CD4-positive, CD25-positive, alpha-beta regulatory T cell (primary cell): Measurements from ENCODE around the gene SLC25A29. TPM values are rescaled to one million over a fixed set of nuclear protein-coding genes. Genes with fewer than 3 reads are reported as not detected.
"Not testable (repeated sequence)": the region's sequence is repeated elsewhere in the genome, so short reads cannot be mapped to it uniquely, and the experiment has no call there.

Source experiments
- ATAC-seq, 2 donors: fragments of 150-1000 bp; cut with Tn5 transposase; one replicate each; pipeline ENCODE4 v1.10.0; 2021; ENCODE audit warnings: low read depth in 2 of 2, moderate number of reproducible peaks in 2 of 2, moderate library complexity in 1 of 2
- DNase-seq, 3 donors: peaks; one replicate each; pipeline versions ENCODE4 v3.0.0 to v3.0.0-alpha.2; 2012 to 2022; ENCODE audit warnings: mixed read lengths in 1 of 3
- H3K27ac ChIP-seq: one replicate; pipeline ENCODE4 v1.7.0; 2013; ENCODE audit warnings: mild to moderate bottlenecking, low read length; ENCODE audit not compliant: insufficient read depth, poor library complexity, severe bottlenecking
- H3K27me3 ChIP-seq: one replicate; pipeline ENCODE4 v1.7.0; 2013; ENCODE audit warnings: low read length; ENCODE audit not compliant: control insufficient read depth, insufficient read depth
- H3K36me3 ChIP-seq: one replicate; pipeline ENCODE4 v1.7.0; 2013; ENCODE audit warnings: mild to moderate bottlenecking, low read length, moderate library complexity; ENCODE audit not compliant: control insufficient read depth, insufficient read depth
- H3K4me1 ChIP-seq: 2 replicates; pipeline ENCODE4 v1.7.0; 2013; ENCODE audit warnings: mild to moderate bottlenecking, low read length; ENCODE audit not compliant: insufficient read depth, control insufficient read depth, poor library complexity, severe bottlenecking
- H3K4me3 ChIP-seq: one replicate; pipeline ENCODE4 v1.7.0; 2013; ENCODE audit warnings: low read depth, mild to moderate bottlenecking, low read length, moderate library complexity
- H3K9me3 ChIP-seq, 2 experiments: 1 replicate in 1 of 2; 2 replicates in 1 of 2; pipeline ENCODE4 v1.7.0; 2013; ENCODE audit warnings: low read length in 2 of 2, mild to moderate bottlenecking in 1 of 2, moderate library complexity in 1 of 2; ENCODE audit not compliant: control insufficient read depth in 2 of 2
- H3K27ac Mint-ChIP-seq, 3 donors: one replicate each; pipeline ENCODE4 v1.8.0; 2020 to 2022; ENCODE audit warnings: mild to moderate bottlenecking in 3 of 3, mixed read lengths in 3 of 3, moderate library complexity in 2 of 3
- H3K27me3 Mint-ChIP-seq: one replicate; pipeline ENCODE4 v1.8.0; 2022; ENCODE audit warnings: mild to moderate bottlenecking, mixed read lengths
- H3K36me3 Mint-ChIP-seq: one replicate; pipeline ENCODE4 v1.8.0; 2020; ENCODE audit warnings: mixed read lengths
- H3K4me1 Mint-ChIP-seq, 4 donors: one replicate each; pipeline ENCODE4 v1.8.0; 2020 to 2022; ENCODE audit warnings: mixed read lengths in 4 of 4, mild to moderate bottlenecking in 1 of 4
- H3K4me3 Mint-ChIP-seq, 4 donors: one replicate each; pipeline ENCODE4 v1.8.0; 2020 to 2022; ENCODE audit warnings: mild to moderate bottlenecking in 4 of 4, mixed read lengths in 4 of 4, moderate library complexity in 3 of 4
- H3K9me3 Mint-ChIP-seq, 7 donors: one replicate each; pipeline ENCODE4 v1.8.0; 2020 to 2022; ENCODE audit warnings: mixed read lengths in 7 of 7, mild to moderate bottlenecking in 3 of 7, moderate library complexity in 2 of 7
- polyA plus RNA-seq, 4 donors: library from polyadenylated mRNA; unstranded; fragments of 300-500 nt; fragmentation: Illumina TruSeq; gene quantifications; one replicate each; pipeline ENCODE4 v1.2.3, GENCODE V29; 2021
- total RNA-seq: library from RNA; stranded (reverse); gene quantifications from one replicate; pipeline ENCODE4 v1.2.3, GENCODE V29; 2022

Gene SLC25A29
- total and polyA plus RNA-seq, 5 donors from 2014 or later, result 0.69 to 7.9 (median 2.3) TPM

GRCh38 chr14:100345711-100346110, 39.5 kb upstream of the SLC25A29 start:
- no peak for DNase-seq
- H3K27me3 ChIP-seq, result no peaks in the 10 kb centered on the region
- Mint-ChIP-seq H3K36me3 (peaks cover 37% of the 10 kb centered on the region), H3K27ac (no peak overlapping the region), H3K9me3 (no peaks in the 10 kb centered on the region), H3K4me3 (peak overlapping the region in 1 of 4 donors; percentile 48), H3K27me3 (no peaks in the 10 kb centered on the region), H3K4me1 (peaks cover 0 to 3% (median under 1%) of the 10 kb centered on the region in 4 donors)
- H3K4me1 ChIP-seq, result no peaks in the 10 kb centered on the region
- ATAC-seq, result no peak
- no peak overlapping the region for H3K27ac ChIP-seq
- H3K4me3 ChIP-seq, result no peak overlapping the region
- no peaks in the 10 kb centered on the region for H3K9me3 ChIP-seq
- H3K36me3 ChIP-seq, result peaks cover 41% of the 10 kb centered on the region

GRCh38 chr14:100344657-100345056, 38.4 kb upstream of the SLC25A29 start:
- ATAC-seq, H3K27me3 Mint-ChIP-seq, H3K4me1 Mint-ChIP-seq, DNase-seq, H3K27ac ChIP-seq, H3K9me3 Mint-ChIP-seq, H3K4me3 Mint-ChIP-seq, H3K27me3 ChIP-seq, H3K4me1 ChIP-seq, H3K4me3 ChIP-seq, H3K9me3 ChIP-seq, H3K27ac Mint-ChIP-seq: not testable (repeated sequence)
- H3K36me3 Mint-ChIP-seq, result peaks cover 43% of the 10 kb centered on the region
- peaks cover 43% of the 10 kb centered on the region for H3K36me3 ChIP-seq

GRCh38 chr14:100342826-100343225, 36.6 kb upstream of the SLC25A29 start:
- H3K4me3 Mint-ChIP-seq, H3K4me3 ChIP-seq, H3K27ac ChIP-seq, H3K27me3 ChIP-seq, H3K27me3 Mint-ChIP-seq, DNase-seq, H3K9me3 Mint-ChIP-seq, H3K9me3 ChIP-seq, H3K4me1 ChIP-seq, H3K4me1 Mint-ChIP-seq, ATAC-seq: not testable (repeated sequence)
- H3K36me3 Mint-ChIP-seq, result peaks cover 37% of the 10 kb centered on the region
- H3K36me3 ChIP-seq, result peaks cover 29% of the 10 kb centered on the region
- H3K27ac Mint-ChIP-seq, result peak overlapping the region in 2 of 3 donors; percentile 7 to 33

GRCh38 chr14:100342195-100342594, 36.0 kb upstream of the SLC25A29 start:
- no peak for ATAC-seq
- Histone ChIP-seq H3K4me1 (no peaks in the 10 kb centered on the region), H3K27me3 (no peaks in the 10 kb centered on the region), H3K27ac (no peak overlapping the region), H3K9me3 (no peaks in the 10 kb centered on the region), H3K36me3 (peaks cover 29% of the 10 kb centered on the region), H3K4me3 (no peak overlapping the region)
- DNase-seq, result no peak
- H3K4me1 Mint-ChIP-seq, result peaks cover 0 to 4% (median 2%) of the 10 kb centered on the region in 4 donors
- peaks cover 40% of the 10 kb centered on the region for H3K36me3 Mint-ChIP-seq
- H3K27ac Mint-ChIP-seq, result peak overlapping the region in 1 of 3 donors; percentile 47
- no peaks in the 10 kb centered on the region for H3K27me3 Mint-ChIP-seq
- H3K9me3 Mint-ChIP-seq, result no peaks in the 10 kb centered on the region
- peak overlapping the region in 1 of 4 donors; percentile 43 for H3K4me3 Mint-ChIP-seq

- Mint-ChIP-seq H3K27me3 (no peaks in the 10 kb centered on the region), H3K4me3 (no peak overlapping the region), H3K4me1 (peaks cover 0 to 6% (median 4%) of the 10 kb centered on the region in 4 donors), H3K9me3 (no peaks in the 10 kb centered on the region), H3K27ac (peak overlapping the region in 1 of 3 donors; percentile 38), H3K36me3 (peaks cover 40% of the 10 kb centered on the region)
- Histone ChIP-seq H3K4me1 (no peaks in the 10 kb centered on the region), H3K27me3 (no peaks in the 10 kb centered on the region), H3K27ac (no peak overlapping the region), H3K9me3 (no peaks in the 10 kb centered on the region), H3K36me3 (peaks cover 25% of the 10 kb centered on the region), H3K4me3 (no peak overlapping the region)
- DNase-seq (no peak), ATAC-seq (peak; percentile 39 to 57)
These were observed 35.2 kb upstream of the SLC25A29 start for GRCh38 chr14:100341301-100342031.

GRCh38 chr14:100340423-100340813, 34.2 kb upstream of the SLC25A29 start:
- H3K27ac Mint-ChIP-seq, result peak overlapping the region in 1 of 3 donors; percentile 38
- no peak for ATAC-seq
- no peaks in the 10 kb centered on the region for H3K27me3 ChIP-seq
- H3K36me3 Mint-ChIP-seq, result peaks cover 36% of the 10 kb centered on the region
- H3K4me1 Mint-ChIP-seq, result peaks cover 0 to 10% (median 4%) of the 10 kb centered on the region in 4 donors
- H3K4me3 Mint-ChIP-seq, result no peak overlapping the region
- no peak overlapping the region for H3K4me3 ChIP-seq
- no peaks in the 10 kb centered on the region for H3K9me3 ChIP-seq
- no peaks in the 10 kb centered on the region for H3K27me3 Mint-ChIP-seq
- H3K4me1 ChIP-seq, result no peaks in the 10 kb centered on the region
- no peaks in the 10 kb centered on the region for H3K9me3 Mint-ChIP-seq
- DNase-seq, result no peak
- peaks cover 17% of the 10 kb centered on the region for H3K36me3 ChIP-seq
- no peak overlapping the region for H3K27ac ChIP-seq

- H3K36me3 Mint-ChIP-seq, result peaks cover 37% of the 10 kb centered on the region
- H3K9me3 ChIP-seq, result no peaks in the 10 kb centered on the region
- no peak overlapping the region for H3K4me3 Mint-ChIP-seq
- no peak overlapping the region for H3K27ac ChIP-seq
- H3K9me3 Mint-ChIP-seq, result no peaks in the 10 kb centered on the region
- H3K36me3 ChIP-seq, result peaks cover 17% of the 10 kb centered on the region
- H3K4me3 ChIP-seq, result no peak overlapping the region
- DNase-seq (no peak), ATAC-seq (no peak)
- H3K4me1 ChIP-seq, result no peaks in the 10 kb centered on the region
- no peaks in the 10 kb centered on the region for H3K27me3 Mint-ChIP-seq
- no peaks in the 10 kb centered on the region for H3K27me3 ChIP-seq
- H3K27ac Mint-ChIP-seq, result peak overlapping the region; percentile 38 to 55 (median 53)
- peaks cover 0 to 10% (median 4%) of the 10 kb centered on the region in 4 donors for H3K4me1 Mint-ChIP-seq
These were observed 33.6 kb upstream of the SLC25A29 start for GRCh38 chr14:100339766-100340422.
